Measurements from ENCODE around the gene MRPL32.

MRPL32 gene

GRCh38 chr7:42980084-42980483 is 47.9 kb downstream of the MRPL32 start:
- no peak overlapping the region for H3K4me3 ChIP-seq (ENCODE audit: low read depth, low read length)
- no peak for TF ChIP-seq CTCF (IDR thresholded peaks at IDR 0.05; ENCODE audit: insufficient read depth, low read depth, low read length, missing control alignments)
- DNase-seq (ENCODE audit: low read depth), result no peak

DNA sequence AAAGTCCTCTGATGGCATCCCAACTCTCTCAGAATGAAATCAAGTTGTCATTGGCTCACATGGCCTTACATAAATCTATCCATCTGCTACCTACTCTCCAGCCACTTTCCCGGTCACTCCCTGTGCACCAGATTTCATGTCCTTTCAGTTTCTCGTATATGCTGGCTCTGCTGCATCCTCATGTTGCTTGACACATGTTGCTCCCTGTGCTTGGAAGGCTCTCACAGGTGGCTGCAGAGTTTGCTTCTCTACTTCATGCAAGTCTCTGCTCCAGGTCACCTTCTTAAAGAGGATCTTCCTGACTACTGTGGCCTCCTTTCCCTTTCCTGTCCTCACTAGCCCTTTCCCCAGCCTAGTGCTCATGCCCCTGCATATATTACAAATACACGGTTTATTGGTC is 48.3 kb downstream of the MRPL32 start:
- no peak for DNase-seq (ENCODE audit: low read depth)
- TF ChIP-seq CTCF (IDR thresholded peaks at IDR 0.05; ENCODE audit: insufficient read depth, low read depth, low read length, missing control alignments), result no peak
- H3K4me3 ChIP-seq (ENCODE audit: low read depth, low read length), result no peak overlapping the region

GRCh38 chr7:42981601-42982000 is 49.4 kb downstream of the MRPL32 start:
- no peak overlapping the region for H3K4me3 ChIP-seq (ENCODE audit: low read depth, low read length)
- DNase-seq (ENCODE audit: low read depth), result no peak
- TF ChIP-seq CTCF (IDR thresholded peaks at IDR 0.05; ENCODE audit: insufficient read depth, low read depth, low read length, missing control alignments), result no peak

DNA sequence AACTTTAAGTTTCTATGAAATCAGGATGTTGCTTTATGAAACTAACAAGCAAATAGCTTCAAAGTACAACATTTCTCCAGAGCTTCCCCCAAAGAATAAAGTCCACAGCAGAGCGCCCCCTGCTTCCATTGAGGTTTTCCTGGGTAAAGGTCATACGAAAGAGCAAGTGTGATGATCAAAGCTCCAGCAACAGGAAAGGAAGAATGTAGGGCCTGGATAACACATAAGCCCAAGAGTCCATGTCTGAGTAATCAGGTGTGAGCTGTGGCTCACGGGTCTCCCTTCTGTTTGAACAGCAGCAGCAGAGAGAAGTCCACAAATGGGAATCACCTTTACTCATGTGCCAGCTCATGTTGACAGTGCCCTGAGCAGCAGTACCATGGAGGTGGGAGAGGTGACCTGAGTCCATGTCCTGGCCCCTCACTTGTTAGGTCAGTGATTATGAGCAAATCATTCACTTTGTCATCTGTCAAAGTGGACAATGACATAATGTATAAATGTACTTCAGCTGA is 50.5 kb downstream of the MRPL32 start:
- TF ChIP-seq CTCF (IDR thresholded peaks at IDR 0.05; ENCODE audit: insufficient read depth, low read depth, low read length, missing control alignments), result no peak
- DNase-seq (ENCODE audit: low read depth), result no peak
- no peak overlapping the region for H3K4me3 ChIP-seq (ENCODE audit: low read depth, low read length)

DNA sequence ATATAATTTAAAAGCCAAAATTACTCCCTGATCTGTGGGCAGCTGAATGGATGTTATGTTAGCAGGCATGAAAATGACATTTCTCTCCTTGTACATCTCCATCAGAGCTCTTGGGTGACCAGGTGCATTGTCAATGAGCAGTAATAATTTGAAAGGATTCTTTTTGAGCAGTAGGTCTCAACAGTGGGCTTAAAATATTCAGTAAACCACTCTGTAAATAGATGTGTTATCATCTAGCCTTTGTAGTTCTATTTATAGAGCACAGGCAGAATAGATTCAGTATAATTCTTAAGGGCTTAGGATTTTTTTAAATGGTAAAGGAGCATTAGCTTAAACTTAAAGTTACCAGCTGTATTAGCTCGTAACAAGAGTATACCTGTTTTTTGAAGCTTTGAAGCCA is 52.0 kb downstream of the MRPL32 start:
- no peak overlapping the region for H3K4me3 ChIP-seq (ENCODE audit: low read depth, low read length)
- no peak for TF ChIP-seq CTCF (IDR thresholded peaks at IDR 0.05; ENCODE audit: insufficient read depth, low read depth, low read length, missing control alignments)
- DNase-seq (ENCODE audit: low read depth), result no peak

DNA sequence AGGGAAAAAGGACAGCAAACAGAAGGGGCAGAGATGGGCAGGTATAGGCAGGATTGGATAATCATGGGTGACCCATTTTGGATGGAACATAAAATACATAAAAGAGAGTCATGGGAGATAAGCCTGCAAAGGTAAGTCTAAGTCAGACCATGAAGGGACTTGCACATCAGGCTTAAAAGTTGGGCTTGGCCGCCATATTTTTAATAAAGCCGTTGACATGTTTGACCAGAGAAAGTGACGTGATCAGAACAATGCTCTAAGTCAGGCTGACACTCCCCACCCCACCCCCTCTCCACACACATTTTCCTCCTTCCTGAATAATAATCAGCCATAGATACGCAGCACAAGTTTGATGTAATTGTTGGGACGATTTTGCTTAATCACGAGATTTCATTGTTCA is 54.0 kb downstream of the MRPL32 start:
- DNase-seq (ENCODE audit: low read depth), result no peak
- no peak for TF ChIP-seq CTCF (IDR thresholded peaks at IDR 0.05; ENCODE audit: insufficient read depth, low read depth, low read length, missing control alignments)
- H3K4me3 ChIP-seq (ENCODE audit: low read depth, low read length), result no peak overlapping the region

DNA sequence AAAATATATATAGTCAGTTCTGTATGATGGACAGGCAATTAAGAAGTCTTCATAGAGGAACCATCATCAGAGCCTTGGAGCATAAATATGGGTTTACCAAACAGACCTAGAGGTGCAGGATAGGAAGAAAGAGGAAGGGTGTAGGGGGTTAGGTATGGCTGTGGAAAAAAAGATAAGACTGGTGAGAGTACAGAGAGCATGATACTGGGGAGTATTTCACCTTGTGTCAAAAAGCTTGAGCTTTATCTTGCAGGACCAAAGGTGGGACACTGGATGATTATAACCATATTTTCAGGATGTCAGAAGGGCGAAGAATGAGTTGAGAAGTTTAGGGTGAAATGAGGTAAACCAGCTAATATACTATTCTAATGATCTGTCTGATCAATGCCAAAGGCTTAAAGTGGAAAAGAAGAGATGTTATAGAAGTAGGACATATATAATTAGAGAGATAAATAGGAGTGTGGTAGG is 54.6 kb downstream of the MRPL32 start:
- H3K4me3 ChIP-seq (ENCODE audit: low read depth, low read length), result no peak overlapping the region
- TF ChIP-seq CTCF (IDR thresholded peaks at IDR 0.05; ENCODE audit: insufficient read depth, low read depth, low read length, missing control alignments), result no peak
- DNase-seq (ENCODE audit: low read depth), result no peak

Data from GM12865 (cell line).